NB4 (cell line): ENCODE data around the gene CWF19L1.

Experiments
- CTCF ChIP-seq: IDR thresholded peaks from one replicate; pipeline ENCODE4 v1.5.1; 2012; ENCODE audit warnings: low read depth, low read length
- MAX ChIP-seq: IDR thresholded peaks from 2 replicates; pipeline ENCODE4 v1.6.1; 2011; ENCODE audit warnings: low read depth, low read length
- MYC ChIP-seq: IDR thresholded peaks from 2 replicates; pipeline ENCODE4 v1.6.1; 2011; ENCODE audit warnings: low read depth, low read length
- POLR2A ChIP-seq: IDR thresholded peaks from 2 replicates; pipeline ENCODE4 v1.6.1; 2011; ENCODE audit warnings: mild to moderate bottlenecking; ENCODE audit not compliant: insufficient read length; ENCODE audit errors: extremely low read depth

- no peak for TF ChIP-seq CTCF
- TF ChIP-seq POLR2A: peak; percentile 21
- TF ChIP-seq MYC: peak; percentile 32; the same call in 1 of the 2 replicates
- TF ChIP-seq MAX: peak; percentile 66
Measured at GRCh38 chr10:100186253-100187212, 80.9 kb downstream of the CWF19L1 start.
